SK-N-SH treated with all-trans-retinoic acid at 6 μM for 48 hours (cell line): Measurements from ENCODE around the gene GPX3.

Source experiments
- ATAC-seq: fragments of 200-7000 bp; cut with Tn5 transposase; 3 replicates; pipeline ENCODE4 v1.9.1; 2020; ENCODE audit warnings: mild to moderate bottlenecking, moderate library complexity
- BACH2 ChIP-seq: fragments of 250-450 bp; sonication (Bioruptor Pico); IDR thresholded peaks from 2 replicates; pipeline ENCODE4 v1.9.0; 2021; ENCODE audit warnings: mild to moderate bottlenecking, borderline replicate concordance
- CSDC2 ChIP-seq: fragments of 250-450 bp; sonication (Bioruptor Pico); IDR thresholded peaks from 2 replicates; pipeline ENCODE4 v1.5.0; 2020; ENCODE audit warnings: mild to moderate bottlenecking, moderate library complexity
- CSRNP3 ChIP-seq: fragments of 250-450 bp; sonication (Bioruptor Pico); IDR thresholded peaks from 2 replicates; pipeline ENCODE4 v1.5.1; 2021; ENCODE audit warnings: mild to moderate bottlenecking, moderate library complexity
- ESRRG ChIP-seq: fragments of 250-450 bp; sonication (Bioruptor Pico); IDR thresholded peaks from 2 replicates; pipeline ENCODE4 v1.6.1; 2021; ENCODE audit warnings: mild to moderate bottlenecking
- GLIS3 ChIP-seq: fragments of 250-450 bp; sonication (Bioruptor Pico); IDR thresholded peaks from 2 replicates; pipeline ENCODE4 v1.5.0; 2020; ENCODE audit warnings: mild to moderate bottlenecking, moderate library complexity
- ISL1 ChIP-seq: fragments of 250-450 bp; sonication (Bioruptor Pico); IDR thresholded peaks from 2 replicates; pipeline ENCODE4 v2.1.2; 2022; ENCODE audit warnings: mild to moderate bottlenecking, moderate library complexity
- OSR1 ChIP-seq: fragments of 250-450 bp; sonication (Bioruptor Pico); IDR thresholded peaks from 2 replicates; pipeline ENCODE4 v1.8.0; 2022; ENCODE audit warnings: moderate library complexity, mild to moderate bottlenecking, inconsistent platforms
- PATZ1 ChIP-seq: fragments of 250-450 bp; sonication (Bioruptor Pico); IDR thresholded peaks from 2 replicates; pipeline ENCODE4 v1.8.0; 2020; ENCODE audit warnings: mild to moderate bottlenecking, moderate library complexity, borderline replicate concordance
- PPARA ChIP-seq: fragments of 250-450 bp; sonication (Bioruptor Pico); IDR thresholded peaks from 2 replicates; pipeline ENCODE4 v1.5.0; 2020; ENCODE audit warnings: mild to moderate bottlenecking, borderline replicate concordance
- RARB ChIP-seq: fragments of 250-450 bp; sonication (Bioruptor Pico); IDR thresholded peaks from 2 replicates; pipeline ENCODE4 v1.8.0; 2021; ENCODE audit warnings: mild to moderate bottlenecking, moderate library complexity
- TCF4 ChIP-seq: fragments of 250-450 bp; sonication (Bioruptor Pico); IDR thresholded peaks from 2 replicates; pipeline ENCODE4 v1.8.0; 2021; ENCODE audit warnings: mild to moderate bottlenecking, moderate library complexity, borderline replicate concordance
- TOX ChIP-seq: fragments of 250-450 bp; sonication (Bioruptor Pico); IDR thresholded peaks from 2 replicates; pipeline ENCODE4 v1.8.0; 2021; ENCODE audit warnings: mild to moderate bottlenecking, moderate library complexity, borderline replicate concordance
- TSHZ2 ChIP-seq: fragments of 250-450 bp; sonication (Bioruptor Pico); IDR thresholded peaks from 2 replicates; pipeline ENCODE4 v1.5.0; 2020; ENCODE audit warnings: mild to moderate bottlenecking, moderate library complexity
- ZC3H10 ChIP-seq: fragments of 250-450 bp; sonication (Bioruptor Pico); IDR thresholded peaks from 2 replicates; pipeline ENCODE4 v1.5.1; 2021; ENCODE audit warnings: mild to moderate bottlenecking, moderate library complexity
- ZFP3 ChIP-seq: fragments of 250-450 bp; sonication (Bioruptor Pico); IDR thresholded peaks from 2 replicates; pipeline ENCODE4 v1.5.0; 2020; ENCODE audit warnings: mild to moderate bottlenecking, moderate library complexity
- ZFP30 ChIP-seq: fragments of 450-650 bp; formaldehyde crosslinking; IDR thresholded peaks from 2 replicates; pipeline ENCODE4 v1.5.0; 2022; ENCODE audit warnings: mild to moderate bottlenecking, moderate library complexity
- ZNF565 ChIP-seq: fragments of 450-650 bp; formaldehyde crosslinking; conservative IDR thresholded peaks from 2 replicates; pipeline ENCODE4 v1.5.0; 2020; ENCODE audit warnings: low read depth, mild to moderate bottlenecking, moderate library complexity
- ZNF70 ChIP-seq: fragments of 450-650 bp; formaldehyde crosslinking; IDR thresholded peaks from 2 replicates; pipeline ENCODE4 v1.5.0; 2020; ENCODE audit warnings: mild to moderate bottlenecking, moderate library complexity
- ZNF8 ChIP-seq: fragments of 450-650 bp; formaldehyde crosslinking; IDR thresholded peaks from 2 replicates; pipeline ENCODE4 v1.5.0; 2020; ENCODE audit warnings: mild to moderate bottlenecking, moderate library complexity
- TF ChIP-seq, protein P1 (sequence below): fragments of 250-450 bp; sonication (Bioruptor Pico); IDR thresholded peaks from 2 replicates; pipeline ENCODE4 v1.5.1; 2020; ENCODE audit warnings: low read depth, mild to moderate bottlenecking, moderate library complexity

Gene GPX3

GRCh38 chr5:150993422-150993821 lies 27.0 kb upstream of the GPX3 start:
- no peak for ATAC-seq
- TF ChIP-seq BACH2 (CRISPR knock-in tag), result no peak
- TF ChIP-seq OSR1 (CRISPR knock-in tag), result no peak
- no peak for TF ChIP-seq TOX (CRISPR knock-in tag)
- no peak for TF ChIP-seq ZC3H10 (CRISPR knock-in tag)
- no peak for TF ChIP-seq PATZ1
- TF ChIP-seq CSRNP3 (CRISPR knock-in tag), result no peak
- no peak for TF ChIP-seq ZFP3 (CRISPR knock-in tag)
- TF ChIP-seq, protein P1, sequence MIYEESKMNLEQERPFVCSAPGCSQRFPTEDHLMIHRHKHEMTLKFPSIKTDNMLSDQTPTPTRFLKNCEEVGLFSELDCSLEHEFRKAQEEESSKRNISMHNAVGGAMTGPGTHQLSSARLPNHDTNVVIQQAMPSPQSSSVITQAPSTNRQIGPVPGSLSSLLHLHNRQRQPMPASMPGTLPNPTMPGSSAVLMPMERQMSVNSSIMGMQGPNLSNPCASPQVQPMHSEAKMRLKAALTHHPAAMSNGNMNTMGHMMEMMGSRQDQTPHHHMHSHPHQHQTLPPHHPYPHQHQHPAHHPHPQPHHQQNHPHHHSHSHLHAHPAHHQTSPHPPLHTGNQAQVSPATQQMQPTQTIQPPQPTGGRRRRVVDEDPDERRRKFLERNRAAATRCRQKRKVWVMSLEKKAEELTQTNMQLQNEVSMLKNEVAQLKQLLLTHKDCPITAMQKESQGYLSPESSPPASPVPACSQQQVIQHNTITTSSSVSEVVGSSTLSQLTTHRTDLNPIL (CRISPR knock-in tag), result no peak
- TF ChIP-seq ZNF565 (CRISPR knock-in tag), result no peak
- no peak for TF ChIP-seq ZFP30
- no peak for TF ChIP-seq ISL1 (CRISPR knock-in tag)
- no peak for TF ChIP-seq CSDC2
- no peak for TF ChIP-seq TCF4
- TF ChIP-seq TSHZ2 (CRISPR knock-in tag), result no peak
- no peak for TF ChIP-seq ZNF70 (CRISPR knock-in tag)
- no peak for TF ChIP-seq RARB (CRISPR knock-in tag)
- TF ChIP-seq, all 23 proteins: peak for 0

DNA sequence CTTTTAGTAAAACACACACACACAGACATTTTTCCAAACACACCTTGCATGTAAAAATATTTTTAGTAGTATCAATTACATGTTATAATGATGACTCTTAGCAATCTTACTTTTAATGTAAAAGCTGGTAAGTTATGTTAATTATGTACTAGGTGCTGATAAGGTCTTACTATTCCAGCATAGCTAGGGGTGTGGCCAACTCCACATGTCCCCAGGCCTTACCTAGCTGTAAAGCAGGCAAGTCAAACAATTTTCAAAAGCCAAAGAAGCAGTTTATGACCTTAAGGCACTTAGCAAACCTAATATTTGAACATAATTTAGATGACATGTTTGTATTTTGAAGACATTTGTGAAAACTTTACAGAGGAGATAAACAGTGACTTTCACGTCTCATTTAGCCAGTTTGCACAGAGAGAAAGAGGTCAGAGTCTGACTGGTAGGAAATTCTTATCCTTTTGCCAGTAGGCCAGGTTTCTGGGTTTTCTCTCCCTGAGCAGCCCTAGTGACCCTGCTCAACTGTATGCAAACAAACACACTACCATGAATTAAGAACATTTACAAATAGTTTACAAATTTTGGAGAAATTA lies 26.5 kb upstream of the GPX3 start:
- ATAC-seq, result no peak
- TF ChIP-seq ISL1 (CRISPR knock-in tag) (no peak), ZNF70 (CRISPR knock-in tag) (no peak)

GRCh38 chr5:150999704-151000442 lies 20.5 kb upstream of the GPX3 start:
- no peak for ATAC-seq
- TF ChIP-seq BACH2 (CRISPR knock-in tag) (no peak), OSR1 (CRISPR knock-in tag) (no peak), ZFP30 (no peak), ISL1 (CRISPR knock-in tag) (no peak), CSRNP3 (CRISPR knock-in tag) (no peak), PPARA (CRISPR knock-in tag) (no peak), GLIS3 (no peak), ZNF565 (CRISPR knock-in tag) (no peak), ZNF70 (CRISPR knock-in tag) (no peak), TSHZ2 (CRISPR knock-in tag) (no peak), ZC3H10 (CRISPR knock-in tag) (no peak), ZNF8 (no peak), ESRRG (no peak), TOX (CRISPR knock-in tag) (no peak), RARB (CRISPR knock-in tag) (no peak)
